IMR-90 (cell line): ENCODE results near the gene TNFAIP6. TPM values are rescaled to one million over a fixed set of nuclear protein-coding genes. Genes with fewer than 3 reads are reported as not detected.
"Not testable (repeated sequence)": the region's sequence is repeated elsewhere in the genome, so short reads cannot be mapped to it uniquely, and the experiment has no call there.

Experiments
- ATAC-seq: fragments of 200-7000 bp; cut with Tn5 transposase; 2 replicates; pipeline ENCODE4 v1.9.1; 2020; ENCODE audit warnings: low read depth, mild to moderate bottlenecking, moderate library complexity
- Bru-seq: library from RNA; stranded (reverse); fragments of 400-500 nt; gene quantifications from one replicate; lab custom pipeline; 2021; lab: Mats Ljungman, UMichigan
- BruChase-seq, 2 experiments: library from RNA; stranded (reverse); fragments of 400-500 nt; gene quantifications; one replicate each; lab custom pipeline; 2021; lab: Mats Ljungman, UMichigan
- BruUV-seq: library from RNA; stranded (reverse); fragments of 400-500 nt; replicated peaks from 2 replicates; lab custom pipeline; 2021; lab: Mats Ljungman, UMichigan
- CTCF ChIA-PET: fragments of 300-600 bp; formaldehyde crosslinking; extraction: SDS; loops from one replicate; lab custom pipeline; 2021; ENCODE audit warnings: antibody characterized with exemption; lab: Yijun Ruan, JAX
- POLR2A ChIA-PET: fragments of 300-600 bp; sonication (Branson Sonifier 250); formaldehyde crosslinking; loops from one replicate; lab custom pipeline; 2022; ENCODE audit warnings: antibody characterized with exemption; ENCODE audit not compliant: unreplicated experiment; lab: Charles Lee
- DNase-seq: peaks from one replicate; pipeline ENCODE4 v3.0.0; 2013
- H2AFZ ChIP-seq: replicated peaks from 2 replicates; pipeline ENCODE3; 2013; ENCODE audit warnings: low read length, mild to moderate bottlenecking; ENCODE audit not compliant: poor library complexity
- H2AK5ac ChIP-seq: 2 replicates; pipeline ENCODE4 v1.6.1; 2013; ENCODE audit warnings: low read depth, low read length, inconsistent platforms
- H2AK9ac ChIP-seq: replicated peaks from 2 replicates; pipeline ENCODE3; 2013; ENCODE audit warnings: mild to moderate bottlenecking, low read depth, low read length, moderate library complexity; ENCODE audit not compliant: poor library complexity
- H2BK120ac ChIP-seq: 2 replicates; pipeline ENCODE4 v1.6.1; 2013; ENCODE audit warnings: low read depth, low read length, inconsistent platforms
- H2BK15ac ChIP-seq: 3 replicates; pipeline ENCODE4 v1.6.1; 2013; ENCODE audit warnings: low read depth, low read length, inconsistent platforms
- H2BK20ac ChIP-seq: 2 replicates; pipeline ENCODE4 v1.6.1; 2013; ENCODE audit warnings: low read depth, mild to moderate bottlenecking, inconsistent platforms, low read length, moderate library complexity
- H2BK5ac ChIP-seq: 2 replicates; pipeline ENCODE4 v1.6.1; 2013; ENCODE audit warnings: mild to moderate bottlenecking, low read depth, low read length, inconsistent platforms; ENCODE audit not compliant: poor library complexity, severe bottlenecking
- H3K14ac ChIP-seq: replicated peaks from 2 replicates; pipeline ENCODE4 v1.6.1; 2013; ENCODE audit warnings: low read depth, low read length, inconsistent platforms
- H3K18ac ChIP-seq: 2 replicates; pipeline ENCODE4 v1.6.1; 2013; ENCODE audit warnings: low read depth, low read length, control low read depth
- H3K23ac ChIP-seq: 2 replicates; pipeline ENCODE4 v1.6.1; 2013; ENCODE audit warnings: low read depth, low read length, inconsistent platforms
- H3K27ac ChIP-seq: 2 replicates; pipeline ENCODE4 v1.5.1; 2013; ENCODE audit warnings: mild to moderate bottlenecking, control low read depth, low read length; ENCODE audit not compliant: insufficient read depth
- H3K27me3 ChIP-seq: 2 replicates; pipeline ENCODE4 v1.6.1; 2013; ENCODE audit warnings: low read length; ENCODE audit not compliant: control insufficient read depth, insufficient read depth
- H3K36me3 ChIP-seq: 2 replicates; pipeline ENCODE4 v1.6.1; 2013; ENCODE audit warnings: low read length, mixed read lengths; ENCODE audit not compliant: control insufficient read depth, insufficient read depth
- H3K4ac ChIP-seq: 2 replicates; pipeline ENCODE4 v1.6.1; 2013; ENCODE audit warnings: low read depth, low read length, inconsistent platforms
- H3K4me1 ChIP-seq: 2 replicates; pipeline ENCODE4 v1.6.1; 2013; ENCODE audit warnings: low read length, mixed read lengths; ENCODE audit not compliant: control insufficient read depth, insufficient read depth
- H3K4me2 ChIP-seq: 2 replicates; pipeline ENCODE4 v1.6.1; 2013; ENCODE audit warnings: low read depth, mild to moderate bottlenecking, control low read depth, low read length, moderate library complexity
- H3K4me3 ChIP-seq: 2 replicates; pipeline ENCODE4 v1.5.1; 2013; ENCODE audit warnings: low read depth, mild to moderate bottlenecking, control low read depth, low read length, moderate library complexity; ENCODE audit not compliant: insufficient read depth
- H3K56ac ChIP-seq: 2 replicates; pipeline ENCODE4 v1.6.1; 2013; ENCODE audit warnings: low read length, inconsistent platforms; ENCODE audit not compliant: insufficient read depth; ENCODE audit errors: extremely low read depth
- H3K79me1 ChIP-seq, 2 experiments: 2 replicates each; pipeline ENCODE4 v1.6.1; 2013; ENCODE audit warnings: low read length in 2 of 2, inconsistent platforms in 1 of 2, low read depth in 1 of 2
- H3K9ac ChIP-seq: 2 replicates; pipeline ENCODE4 v1.6.1; 2013; ENCODE audit warnings: low read depth, low read length, control low read depth
- H3K9me1 ChIP-seq: 2 replicates; pipeline ENCODE4 v1.6.1; 2013; ENCODE audit warnings: low read length, inconsistent platforms; ENCODE audit not compliant: insufficient read depth
- H3K9me3 ChIP-seq: 2 replicates; pipeline ENCODE4 v1.6.1; 2013; ENCODE audit warnings: low read length; ENCODE audit not compliant: control insufficient read depth, insufficient read depth
- H4K20me1 ChIP-seq: 2 replicates; pipeline ENCODE4 v1.6.1; 2013; ENCODE audit warnings: low read length, inconsistent platforms; ENCODE audit not compliant: insufficient read depth
- H4K5ac ChIP-seq: 2 replicates; pipeline ENCODE4 v1.6.1; 2013; ENCODE audit warnings: mild to moderate bottlenecking, low read depth, low read length, control low read depth
- H4K8ac ChIP-seq, 2 experiments: 2 replicates each; pipeline ENCODE4 v1.6.1; 2013; ENCODE audit warnings: low read depth in 2 of 2, low read length in 2 of 2, control low read depth in 1 of 2, inconsistent platforms in 1 of 2
- H4K91ac ChIP-seq: 2 replicates; pipeline ENCODE4 v1.6.1; 2013; ENCODE audit warnings: low read depth, low read length, inconsistent platforms; ENCODE audit not compliant: insufficient read depth
- BHLHE40 ChIP-seq: fragments of 150-350 bp; IDR thresholded peaks from 2 replicates; pipeline ENCODE4 v1.6.1; 2016; ENCODE audit warnings: mild to moderate bottlenecking, low read depth, low read length
- CEBPB ChIP-seq: IDR thresholded peaks from 2 replicates; pipeline ENCODE4 v1.6.1; 2012; ENCODE audit warnings: low read depth, low read length, improper control_type of control experiment
- FOS ChIP-seq: fragments of 150-350 bp; IDR thresholded peaks from 2 replicates; pipeline ENCODE4 v1.6.1; 2016; ENCODE audit warnings: low read depth, low read length
- MAZ ChIP-seq: IDR thresholded peaks from 2 replicates; pipeline ENCODE4 v1.6.1; 2012; ENCODE audit warnings: low read depth, mild to moderate bottlenecking, low read length, improper control_type of control experiment, moderate library complexity, borderline replicate concordance
- POLR2A ChIP-seq: IDR thresholded peaks from 2 replicates; pipeline ENCODE4 v1.6.1; 2012; ENCODE audit warnings: mild to moderate bottlenecking, low read depth, low read length
- RCOR1 ChIP-seq: IDR thresholded peaks from 2 replicates; pipeline ENCODE4 v1.6.1; 2012; ENCODE audit warnings: mild to moderate bottlenecking, low read length, improper control_type of control experiment; ENCODE audit not compliant: insufficient replicate concordance
- SMC3 ChIP-seq: fragments of 150-350 bp; IDR thresholded peaks from 2 replicates; pipeline ENCODE4 v1.6.1; 2016; ENCODE audit warnings: low read depth, mild to moderate bottlenecking, antibody characterized with exemption, low read length, moderate library complexity
- WGBS, 2 experiments: methylation state at CpG; one replicate each; pipeline versions ENCODE4 v1.1.5 to v1.1.7; 2013; ENCODE audit warnings: missing lambda C conversion rate in 2 of 2; ENCODE audit not compliant: insufficient read length in 1 of 2; ENCODE audit errors: extremely low coverage in 2 of 2; 5-methylcytosine and 5-hydroxymethylcytosine counted together
- dilution Hi-C: fragments of 300-500 bp; cut with HindIII; formaldehyde crosslinking; loops from one replicate; pipeline ENCODE4 v1.14.3; 2018; ENCODE audit warnings: low sequenced_read_pairs; ENCODE audit not compliant: unreplicated experiment
- in situ Hi-C: fragments of 300-500 bp; cut with MboI; formaldehyde crosslinking; loops from 3 replicates; pipeline ENCODE4 v1.14.3; 2019; ENCODE audit warnings: low sequenced_read_pairs, inconsistent platforms, mixed read lengths
- intact Hi-C: fragments of 100-400 bp; cut with micrococcal nuclease; formaldehyde crosslinking; loops from 2 replicates; pipeline ENCODE4 v1.10.0; 2022
- long read RNA-seq: library from polyadenylated mRNA; unstranded; transcript quantifications from one replicate; pipeline ENCODE4 v2.0.0, GENCODE V29; 2021; ENCODE audit not compliant: unreplicated experiment
- polyA plus RNA-seq, 3 experiments: library from polyadenylated mRNA; depleted of rRNA; stranded (reverse); fragments of >200 nt; gene quantifications; 2 replicates each; pipeline ENCODE4 v1.2.3, GENCODE V29; 2012; ENCODE audit warnings: low replicate concordance in 1 of 3
- total RNA-seq: library from RNA; depleted of rRNA; stranded (reverse); fragments of >200 nt; gene quantifications from 2 replicates; pipeline ENCODE4 v1.2.3, GENCODE V29; 2012; rRNA removed

The TNFAIP6 gene
- total RNA-seq (2.2 and 2.9 TPM in 2 replicates), polyA plus RNA-seq (2012; rRNA removed) (1.3 and 1.8 TPM in 2 replicates), Bru-seq, nascent RNA (percentile 52 among the genes with signal in this experiment), BruChase-seq, experiment 1, labeled RNA remaining after a 6-hour chase (percentile 49 among the genes with signal in this experiment), BruChase-seq, experiment 2, labeled RNA remaining after a 2-hour chase (percentile 42 among the genes with signal in this experiment)
- 0.67 and 1.6 TPM in 2 replicates for polyA plus RNA-seq (2012; cell fraction: cytosol; rRNA removed)
- 0.13 and 2.5 TPM in 2 replicates for polyA plus RNA-seq (2012; cell fraction: nucleus; rRNA removed; ENCODE audit: low replicate concordance)
- long read RNA-seq, transcript TNFAIP6-201 (6 exons, 1,424 nt) = major isoform, 20 of 21 reads
- long read RNA-seq, partial matches to known transcripts = 1 of 21 reads
- long read RNA-seq, other reads (novel, unspliced or antisense) = 0 of 21 reads

DNA sequence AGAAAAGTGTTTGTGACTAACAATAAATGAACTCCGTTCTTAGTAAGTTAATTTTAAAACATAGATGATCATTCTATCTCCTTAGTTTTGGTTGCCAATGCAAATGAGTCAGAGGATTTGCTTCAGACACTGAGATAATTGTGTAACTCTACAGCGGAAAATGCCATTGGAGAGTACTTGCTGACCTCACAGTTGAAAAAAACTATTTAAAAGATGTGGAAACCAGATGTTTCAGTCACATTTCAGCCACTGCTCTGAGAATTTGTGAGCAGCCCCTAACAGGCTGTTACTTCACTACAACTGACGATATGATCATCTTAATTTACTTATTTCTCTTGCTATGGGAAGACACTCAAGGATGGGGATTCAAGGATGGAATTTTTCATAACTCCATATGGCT lies at the start of gene TNFAIP6:
TSS of gene TNFAIP6 (plus strand) at position 234 of the 400 bp plus-strand sequence. CDS start at position 309, 75 bp downstream.
- H3K14ac ChIP-seq = no peak within 1 kb of the TSS
- H3K4me3 ChIP-seq = peak within 1 kb of the TSS; percentile 10
- H2AK9ac ChIP-seq = no peak within 1 kb of the TSS
- peak within 1 kb of the TSS; percentile 58; the same call in 1 of the 2 replicates for H3K27ac ChIP-seq
- H3K9me3 ChIP-seq = no peaks in the 10 kb centered on the region
- H3K23ac ChIP-seq = no peak within 1 kb of the TSS
- H3K9me1 ChIP-seq = no peaks in the 10 kb centered on the region
- DNase-seq = peak; percentile 97
- TF ChIP-seq CEBPB (peak; percentile 100), MAZ (no peak), SMC3 (no peak), BHLHE40 (peak; percentile 28; the same call in 1 of the 2 replicates), FOS (peak; percentile 90), RCOR1 (no peak), POLR2A (peak; percentile 95)
- in situ Hi-C loops = no loop called here
- H3K9ac ChIP-seq = peak within 1 kb of the TSS; percentile 68; the same call in 1 of the 2 replicates
- no peak within 1 kb of the TSS for H4K8ac ChIP-seq
- no peak within 1 kb of the TSS for H4K91ac ChIP-seq
- H3K4me1 ChIP-seq = peaks cover 3% of the 10 kb centered on the region
- POLR2A ChIA-PET = no interaction called here
- no peak within 1 kb of the TSS for H4K5ac ChIP-seq
- no peaks in the 10 kb centered on the region for H3K36me3 ChIP-seq
- H2AFZ ChIP-seq = no peak within 1 kb of the TSS
- no peak within 1 kb of the TSS for H3K56ac ChIP-seq
- no peaks in the 10 kb centered on the region for H4K20me1 ChIP-seq
- no peaks in the 10 kb centered on the region for H3K27me3 ChIP-seq
- ATAC-seq = peak; percentile 86
- CTCF ChIA-PET = no interaction called here
- no peak within 1 kb of the TSS for H3K4ac ChIP-seq
- BruUV-seq = no TSS peak
- peak within 1 kb of the TSS; percentile 64; the same call in 1 of the 2 replicates for H3K18ac ChIP-seq
- no peak within 1 kb of the TSS for H2AK5ac ChIP-seq
- no peak within 1 kb of the TSS for H2BK120ac ChIP-seq
- no peak within 1 kb of the TSS for H2BK15ac ChIP-seq
- peak within 1 kb of the TSS; percentile 90 for H3K4me2 ChIP-seq
- dilution Hi-C loops = no loop called here
- WGBS, 2 experiments = no CpG with 5 or more reads among the region's 3 CpGs
- H2BK20ac ChIP-seq = no peak within 1 kb of the TSS
- intact Hi-C loops = loop anchor here (1.0 to 2.0 kb wide), 2 partner anchors 53 to 97 kb away; partner anchors contain the start of gene RBM43
- no peaks in the 10 kb centered on the region for H3K79me1 ChIP-seq
- peak within 1 kb of the TSS; percentile 59 for H2BK5ac ChIP-seq

DNA sequence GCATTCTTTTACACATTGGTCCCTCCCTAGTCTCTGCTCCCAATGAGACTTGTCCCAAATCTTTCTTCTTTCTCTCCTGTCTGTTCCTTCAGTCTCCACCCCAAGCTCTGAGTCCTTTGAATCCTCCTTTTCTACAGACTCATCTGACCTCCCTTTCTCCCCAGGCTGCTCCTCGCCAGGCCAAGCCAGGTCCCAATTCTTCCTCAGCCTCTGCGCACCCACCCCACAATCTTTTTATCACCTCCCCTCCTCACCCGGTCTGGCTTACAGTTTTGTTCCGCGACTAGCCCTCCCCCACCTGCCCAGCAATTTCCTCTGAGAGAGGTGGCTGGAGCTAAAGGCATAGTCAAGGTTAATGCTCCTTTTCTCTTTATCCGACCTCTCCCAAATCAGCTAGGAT lies 47.1 kb upstream of the TNFAIP6 start:
- H3K23ac ChIP-seq, H3K4me3 ChIP-seq, H3K4me2 ChIP-seq: not testable (repeated sequence)

More for the DNA sequence above, 47.1 kb upstream of the TNFAIP6 start:
- H2AK5ac ChIP-seq, H3K56ac ChIP-seq, CTCF ChIA-PET, intact Hi-C loops, H4K91ac ChIP-seq, H3K9me1 ChIP-seq, H4K5ac ChIP-seq, H2AK9ac ChIP-seq, H3K4ac ChIP-seq, dilution Hi-C loops, H3K18ac ChIP-seq, H2AFZ ChIP-seq, H3K27ac ChIP-seq, H3K36me3 ChIP-seq, H2BK15ac ChIP-seq, H3K9me3 ChIP-seq, H3K79me1 ChIP-seq, H3K4me1 ChIP-seq, H3K27me3 ChIP-seq, H2BK120ac ChIP-seq, in situ Hi-C loops, H3K9ac ChIP-seq, H4K8ac ChIP-seq, H2BK20ac ChIP-seq, H2BK5ac ChIP-seq, DNase-seq, POLR2A ChIA-PET, BruUV-seq, H3K14ac ChIP-seq, ATAC-seq, H4K20me1 ChIP-seq: not testable (repeated sequence)
- WGBS, 2 experiments = no CpG with 5 or more reads among the region's 6 CpGs
